ENCODE measurements around the gene ARL15. TPM values are rescaled to one million over a fixed set of nuclear protein-coding genes. Genes with fewer than 3 reads are reported as not detected.
"Not testable (repeated sequence)": the region's sequence is repeated elsewhere in the genome, so short reads cannot be mapped to it uniquely, and the experiment has no call there.

Gene ARL15
- total RNA-seq, 1 donor = 29.1 TPM

GRCh38 chr5:54000011-54000410, 310.4 kb downstream of the ARL15 start:
- DNase-seq (ENCODE audit: low read depth in 2 of 3, low spot score in 2 of 3) = no peak

GRCh38 chr5:53997736-53998627, 312.4 kb downstream of the ARL15 start:
- no peak for DNase-seq (ENCODE audit: low read depth in 2 of 3, low spot score in 2 of 3)

GRCh38 chr5:53996008-53996407, 314.4 kb downstream of the ARL15 start:
- DNase-seq (ENCODE audit: low read depth in 2 of 3, low spot score in 2 of 3) = no peak

- no peak for DNase-seq (ENCODE audit: low read depth in 2 of 3, low spot score in 2 of 3)
Observed at GRCh38 chr5:53994148-53994547, 316.2 kb downstream of the ARL15 start.

GRCh38 chr5:53991942-53992341, 318.4 kb downstream of the ARL15 start:
- peak in 1 of 3 donors; percentile 37 for DNase-seq (ENCODE audit: low read depth in 2 of 3, low spot score in 2 of 3)

- DNase-seq (ENCODE audit: low read depth in 2 of 3, low spot score in 2 of 3) = no peak
Observed at GRCh38 chr5:53987101-53987500, 323.3 kb downstream of the ARL15 start.

GRCh38 chr5:53985796-53986195, 324.6 kb downstream of the ARL15 start:
- DNase-seq (ENCODE audit: low read depth in 2 of 3, low spot score in 2 of 3) = no peak

GRCh38 chr5:53984971-53985370, 325.4 kb downstream of the ARL15 start:
- DNase-seq (ENCODE audit: low read depth in 2 of 3, low spot score in 2 of 3) = no peak

- DNase-seq (ENCODE audit: low read depth in 2 of 3, low spot score in 2 of 3) = no peak
Observed at GRCh38 chr5:53983568-53984460, 326.6 kb downstream of the ARL15 start.

- DNase-seq (ENCODE audit: low read depth in 2 of 3, low spot score in 2 of 3) = not testable (repeated sequence)
Observed at GRCh38 chr5:53982319-53982718, 328.1 kb downstream of the ARL15 start.

- no peak for DNase-seq (ENCODE audit: low read depth in 2 of 3, low spot score in 2 of 3)
Observed at GRCh38 chr5:53980061-53980460, 330.3 kb downstream of the ARL15 start.

GRCh38 chr5:53974021-53974420, 336.4 kb downstream of the ARL15 start:
- DNase-seq (ENCODE audit: low read depth in 2 of 3, low spot score in 2 of 3) = no peak

- no peak for DNase-seq (ENCODE audit: low read depth in 2 of 3, low spot score in 2 of 3)
Observed at GRCh38 chr5:53972314-53972713, 338.1 kb downstream of the ARL15 start.

- DNase-seq (ENCODE audit: low read depth in 2 of 3, low spot score in 2 of 3) = no peak
Observed at GRCh38 chr5:53971551-53971950, 338.8 kb downstream of the ARL15 start.

GRCh38 chr5:53971131-53971530, 339.2 kb downstream of the ARL15 start:
- DNase-seq (ENCODE audit: low read depth in 2 of 3, low spot score in 2 of 3) = no peak

- no peak for DNase-seq (ENCODE audit: low read depth in 2 of 3, low spot score in 2 of 3)
Observed at GRCh38 chr5:53970475-53970874, 339.9 kb downstream of the ARL15 start.

GRCh38 chr5:53969176-53969730, 341.1 kb downstream of the ARL15 start:
- no peak for DNase-seq (ENCODE audit: low read depth in 2 of 3, low spot score in 2 of 3)

- no peak for DNase-seq (ENCODE audit: low read depth in 2 of 3, low spot score in 2 of 3)
Observed at GRCh38 chr5:53965459-53965858, 344.9 kb downstream of the ARL15 start.

- DNase-seq (ENCODE audit: low read depth in 2 of 3, low spot score in 2 of 3) = no peak
Observed at GRCh38 chr5:53963958-53964357, 346.4 kb downstream of the ARL15 start.

- DNase-seq (ENCODE audit: low read depth in 2 of 3, low spot score in 2 of 3) = no peak
Observed at GRCh38 chr5:53962306-53962705, 348.1 kb downstream of the ARL15 start.

GRCh38 chr5:53956632-53957031, 353.7 kb downstream of the ARL15 start:
- no peak for DNase-seq (ENCODE audit: low read depth in 2 of 3, low spot score in 2 of 3)

Data from hematopoietic multipotent progenitor cell (in vitro differentiated cells).